CD4-positive, alpha-beta T cell treated with Interleukin-12 subunit alpha and Interleukin-12 subunit beta, for 1 hour (primary cell): ENCODE measurements around the gene LRMDA.

Experiments used
- DNase-seq: peaks from one replicate; pipeline ENCODE4 v3.0.0-alpha.2; 2020

The LRMDA gene

DNA sequence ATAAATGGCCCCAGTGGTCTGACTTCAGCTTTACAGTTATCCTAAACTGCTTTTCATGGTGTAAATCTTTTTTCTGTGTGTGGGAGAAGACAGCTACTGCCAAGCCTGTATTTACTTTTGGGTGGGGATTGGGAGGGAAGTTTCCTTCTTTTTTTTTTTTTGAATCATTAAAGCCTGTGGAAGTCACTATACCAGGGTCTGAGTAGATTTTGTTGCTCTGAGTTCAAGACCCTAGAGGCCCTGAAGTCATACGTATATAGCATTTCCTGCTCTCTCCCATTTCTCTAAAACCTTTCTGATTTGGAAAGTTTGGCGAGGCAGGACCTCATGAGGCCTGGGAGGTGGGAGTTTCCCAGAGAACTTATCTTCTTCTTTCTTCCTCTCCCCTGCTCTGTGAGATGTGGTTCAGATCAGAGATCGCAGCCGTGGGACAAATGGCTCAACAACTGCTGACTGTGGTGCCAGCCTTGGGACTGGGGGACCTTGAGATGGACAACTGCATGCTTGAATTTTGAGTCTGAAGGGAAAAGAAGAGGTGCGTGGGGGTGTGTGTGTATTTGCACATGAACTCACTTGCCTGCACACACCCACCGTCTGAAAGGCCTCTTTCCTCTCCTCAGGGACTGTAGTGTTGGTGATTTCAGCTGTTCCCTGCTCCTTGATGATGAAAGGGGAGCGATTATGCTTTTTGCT lies 18.1 kb downstream of the LRMDA start:
- no peak for DNase-seq

GRCh38 chr10:75450075-75450445 lies 18.6 kb downstream of the LRMDA start:
- DNase-seq = no peak

DNA sequence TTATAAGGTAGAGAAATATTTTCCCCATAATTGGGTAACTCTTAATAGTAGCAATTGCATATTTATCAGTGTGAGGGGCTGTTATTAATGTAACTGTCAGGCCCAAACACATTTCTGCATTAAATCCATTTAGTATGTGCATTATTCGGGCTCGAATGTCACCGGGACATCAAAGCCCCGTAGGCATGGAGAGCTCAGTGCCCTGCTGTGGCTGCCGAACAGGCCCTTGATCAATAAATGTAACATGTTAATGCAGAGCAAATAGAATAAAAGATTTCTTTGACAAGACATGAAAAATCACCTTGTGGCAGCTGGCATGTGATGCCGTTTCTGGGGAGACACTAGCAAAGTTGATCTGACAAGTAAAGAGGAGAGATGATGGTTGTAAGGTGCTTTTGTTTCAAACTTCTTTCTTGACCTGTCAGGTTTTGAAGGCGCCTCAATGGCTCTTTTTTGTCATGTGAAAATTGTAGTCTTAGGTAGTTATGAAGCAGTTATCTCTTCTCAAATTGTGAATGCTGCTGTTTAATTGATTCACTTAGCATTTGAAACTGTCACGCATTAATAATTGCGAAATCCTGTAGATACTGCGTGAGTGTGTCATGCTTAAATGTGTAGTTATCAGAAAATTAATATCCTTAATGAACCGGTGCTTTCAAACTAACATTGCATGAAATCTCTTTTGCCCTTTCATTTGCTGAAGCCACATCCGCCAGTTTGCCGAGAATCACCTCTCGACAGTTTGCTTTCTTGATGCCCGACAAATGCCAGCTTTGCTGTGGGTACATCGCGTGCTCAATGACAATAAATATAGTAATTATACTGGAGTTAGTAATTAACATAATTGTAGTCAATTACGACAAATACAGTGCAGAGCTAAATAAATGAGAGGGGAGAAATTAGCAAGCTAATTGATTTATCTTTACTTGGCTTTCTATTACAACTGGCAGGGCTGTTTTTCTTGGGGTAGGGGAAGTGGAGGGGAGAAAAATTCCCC lies 19.5 kb downstream of the LRMDA start:
- no peak for DNase-seq

- no peak for DNase-seq
Measured at GRCh38 chr10:75451831-75452230, 20.4 kb downstream of the LRMDA start.

DNA sequence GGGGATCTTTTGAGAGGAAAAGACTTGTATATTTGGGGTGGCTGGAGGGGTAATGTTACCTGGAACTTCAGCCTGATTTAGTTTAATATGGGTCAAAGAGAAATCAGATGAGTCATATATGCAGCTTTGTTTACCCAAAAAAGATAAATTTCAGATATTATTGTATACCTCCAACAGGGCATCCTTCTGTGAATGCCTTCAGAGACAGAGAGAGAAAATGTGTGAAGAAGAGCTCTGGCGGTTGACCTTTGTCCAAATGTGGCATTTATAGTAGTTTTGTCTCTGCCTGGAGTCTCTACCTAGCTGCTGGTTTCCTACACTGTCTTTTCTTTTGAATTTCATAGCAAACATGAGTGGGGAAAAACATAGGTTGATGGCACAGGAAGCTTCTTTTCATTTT lies 21.6 kb downstream of the LRMDA start:
- no peak for DNase-seq

- no peak for DNase-seq
Measured at GRCh38 chr10:75456122-75456521, 24.7 kb downstream of the LRMDA start.

GRCh38 chr10:75460059-75460458 lies 28.6 kb downstream of the LRMDA start:
- DNase-seq = no peak

- no peak for DNase-seq
Measured at GRCh38 chr10:75461672-75462649, 30.5 kb downstream of the LRMDA start.

- DNase-seq = no peak
Measured at GRCh38 chr10:75462865-75463264, 31.4 kb downstream of the LRMDA start.

- no peak for DNase-seq
Measured at GRCh38 chr10:75464478-75465449, 33.3 kb downstream of the LRMDA start.

- no peak for DNase-seq
Measured at GRCh38 chr10:75465450-75465827, 34.0 kb downstream of the LRMDA start.

DNA sequence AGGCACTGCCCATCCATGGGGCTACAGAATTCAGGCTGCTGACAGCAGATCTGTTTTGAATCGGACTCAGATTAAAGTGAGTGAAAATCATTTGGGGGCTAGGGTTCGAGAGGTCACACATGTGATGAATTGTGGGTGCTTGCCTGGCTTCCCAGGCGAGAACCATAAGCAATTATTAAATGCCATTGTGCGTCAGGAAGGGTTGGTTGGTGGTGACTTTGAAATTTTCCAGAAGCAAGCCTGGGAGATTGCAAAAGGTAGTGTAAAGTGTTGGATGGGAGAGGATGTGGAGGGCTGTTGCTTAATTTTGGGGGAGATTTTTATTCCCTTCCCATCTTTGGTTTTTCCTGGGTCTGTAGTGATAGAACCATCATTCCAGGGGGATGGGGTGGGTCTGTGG lies 34.6 kb downstream of the LRMDA start:
- DNase-seq = no peak

- no peak for DNase-seq
Measured at GRCh38 chr10:75466886-75467285, 35.5 kb downstream of the LRMDA start.

GRCh38 chr10:75468612-75469005 lies 37.2 kb downstream of the LRMDA start:
- no peak for DNase-seq

GRCh38 chr10:75469006-75469616 lies 37.7 kb downstream of the LRMDA start:
- no peak for DNase-seq

- DNase-seq = no peak
Measured at GRCh38 chr10:75470901-75471300, 39.5 kb downstream of the LRMDA start.

- no peak for DNase-seq
Measured at GRCh38 chr10:75472685-75473084, 41.3 kb downstream of the LRMDA start.

- DNase-seq = no peak
Measured at GRCh38 chr10:75474106-75474505, 42.7 kb downstream of the LRMDA start.

DNA sequence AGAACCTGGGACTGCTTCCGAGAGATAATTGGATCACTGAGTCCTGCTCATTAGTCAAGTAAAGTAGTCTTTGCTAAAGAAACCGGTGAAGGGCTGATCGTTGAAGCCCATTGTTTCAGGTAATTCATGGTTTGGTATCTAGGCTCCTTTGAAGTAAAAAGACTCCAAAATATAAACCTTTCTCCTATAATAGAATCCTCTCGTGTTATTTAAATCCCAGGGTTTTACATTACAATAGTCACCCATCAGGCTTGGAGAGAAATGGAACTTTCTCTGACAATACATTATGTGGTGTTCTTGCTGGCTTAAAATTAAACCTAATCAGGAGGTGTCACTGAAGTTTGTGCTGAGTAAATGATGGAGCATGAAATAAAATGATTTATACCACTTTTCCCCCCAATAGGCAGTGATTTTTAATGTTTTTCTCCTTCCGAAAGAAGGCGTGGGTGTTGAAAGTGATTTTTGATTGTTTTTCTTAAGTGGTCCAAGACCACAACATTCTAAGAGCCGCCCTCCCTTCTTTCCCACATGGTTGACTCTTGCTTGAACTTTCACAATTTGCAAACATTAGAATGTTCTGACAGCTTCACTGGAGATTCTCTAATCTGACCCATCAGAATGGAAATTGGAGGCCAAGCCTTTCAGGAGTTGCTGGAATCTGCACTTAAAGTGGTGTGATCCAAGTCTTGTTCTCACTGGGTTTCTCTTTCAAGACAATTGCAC lies 44.2 kb downstream of the LRMDA start:
- no peak for DNase-seq

- DNase-seq = no peak
Measured at GRCh38 chr10:75476569-75476968, 45.1 kb downstream of the LRMDA start.

- no peak for DNase-seq
Measured at GRCh38 chr10:75476985-75477384, 45.6 kb downstream of the LRMDA start.
